ENCODE measurements around the gene HAUS6. TPM values are rescaled to one million over a fixed set of nuclear protein-coding genes. Genes with fewer than 3 reads are reported as not detected.

The HAUS6 gene
- total and polyA plus RNA-seq, 4 donors: 1.9 to 10.1 (median 5.6) TPM

- Histone ChIP-seq H3K27me3 (ENCODE audit: control insufficient read depth in 4 of 4, insufficient read depth in 4 of 4, low read length in 3 of 4) (no peaks in the 10 kb centered on the region), H3K36me3 (ENCODE audit: control insufficient read depth in 4 of 4, insufficient read depth in 3 of 4, low read depth in 1 of 4, low read length in 3 of 4) (peaks cover 5 to 37% (median 17%) of the 10 kb centered on the region in 4 donors), H3K9ac (ENCODE audit: low read depth in 1 of 2, low read length in 2 of 2) (no peak overlapping the region), H3K4me1 (ENCODE audit: control insufficient read depth in 4 of 4, insufficient read depth in 4 of 4, low read length in 3 of 4) (no peaks in the 10 kb centered on the region), H3K9me3 (ENCODE audit: control insufficient read depth in 4 of 4, low read length in 3 of 4) (no peaks in the 10 kb centered on the region), H3K27ac (ENCODE audit: low read depth in 1 of 2, low read length in 2 of 2) (no peak overlapping the region), H3K4me3 (ENCODE audit: low read depth in 1 of 3, low read length in 3 of 3) (no peak overlapping the region)
- TF ChIP-seq, protein P1, sequence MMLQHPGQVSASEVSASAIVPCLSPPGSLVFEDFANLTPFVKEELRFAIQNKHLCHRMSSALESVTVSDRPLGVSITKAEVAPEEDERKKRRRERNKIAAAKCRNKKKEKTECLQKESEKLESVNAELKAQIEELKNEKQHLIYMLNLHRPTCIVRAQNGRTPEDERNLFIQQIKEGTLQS (IDR thresholded peaks at IDR 0.05): no peak
- TF ChIP-seq FOXA2 (IDR thresholded peaks at IDR 0.05) (no peak), HNF4A (conservative IDR thresholded peaks at IDR 0.05) (no peak), YY1 (IDR thresholded peaks at IDR 0.05) (no peak), EGR1 (IDR thresholded peaks at IDR 0.05; ENCODE audit: low read depth in 2 of 2) (no peak), REST (IDR thresholded peaks at IDR 0.05) (no peak), ZBTB33 (IDR thresholded peaks at IDR 0.05) (no peak), SP1 (IDR thresholded peaks at IDR 0.05) (no peak), NR2F2 (IDR thresholded peaks at IDR 0.05) (no peak), FOXA1 (IDR thresholded peaks at IDR 0.05) (no peak), TAF1 (conservative IDR thresholded peaks at IDR 0.05) (no peak), RXRA (IDR thresholded peaks at IDR 0.05) (no peak), RAD21 (IDR thresholded peaks at IDR 0.05) (no peak), MAX (IDR thresholded peaks at IDR 0.05) (no peak), JUND (IDR thresholded peaks at IDR 0.05) (no peak)
- TF ChIP-seq, protein P2, sequence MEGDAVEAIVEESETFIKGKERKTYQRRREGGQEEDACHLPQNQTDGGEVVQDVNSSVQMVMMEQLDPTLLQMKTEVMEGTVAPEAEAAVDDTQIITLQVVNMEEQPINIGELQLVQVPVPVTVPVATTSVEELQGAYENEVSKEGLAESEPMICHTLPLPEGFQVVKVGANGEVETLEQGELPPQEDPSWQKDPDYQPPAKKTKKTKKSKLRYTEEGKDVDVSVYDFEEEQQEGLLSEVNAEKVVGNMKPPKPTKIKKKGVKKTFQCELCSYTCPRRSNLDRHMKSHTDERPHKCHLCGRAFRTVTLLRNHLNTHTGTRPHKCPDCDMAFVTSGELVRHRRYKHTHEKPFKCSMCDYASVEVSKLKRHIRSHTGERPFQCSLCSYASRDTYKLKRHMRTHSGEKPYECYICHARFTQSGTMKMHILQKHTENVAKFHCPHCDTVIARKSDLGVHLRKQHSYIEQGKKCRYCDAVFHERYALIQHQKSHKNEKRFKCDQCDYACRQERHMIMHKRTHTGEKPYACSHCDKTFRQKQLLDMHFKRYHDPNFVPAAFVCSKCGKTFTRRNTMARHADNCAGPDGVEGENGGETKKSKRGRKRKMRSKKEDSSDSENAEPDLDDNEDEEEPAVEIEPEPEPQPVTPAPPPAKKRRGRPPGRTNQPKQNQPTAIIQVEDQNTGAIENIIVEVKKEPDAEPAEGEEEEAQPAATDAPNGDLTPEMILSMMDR (IDR thresholded peaks at IDR 0.05; ENCODE audit: low read depth, low read length, missing input control): no peak
- 84% methylated on average over 1 of the region's 1 CpG for WGBS
- no peak for DNase-seq (ENCODE audit: low spot score)
Measured at GRCh38 chr9:19074836-19075235, 27.9 kb downstream of the HAUS6 start.

DNA sequence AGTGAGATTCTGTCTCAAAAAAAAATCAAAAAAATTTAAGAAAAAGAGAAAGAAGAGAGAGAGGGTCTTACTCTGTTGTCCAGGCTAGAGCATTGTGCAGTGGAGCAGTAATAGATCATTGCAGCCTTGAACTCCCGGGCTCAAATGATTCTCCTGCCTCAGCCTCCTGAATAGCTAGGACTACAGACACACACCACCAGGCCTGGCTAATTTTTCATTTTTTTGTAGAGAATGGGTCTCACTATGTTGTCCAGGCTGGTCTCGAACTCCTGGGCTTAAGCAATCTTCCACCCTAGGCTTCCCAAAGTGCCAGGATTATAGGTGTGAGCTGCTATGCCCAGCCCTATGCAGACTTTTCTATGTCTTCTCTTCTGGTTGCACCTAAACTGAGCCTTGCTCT lies 28.5 kb downstream of the HAUS6 start:
- H3K36me3 ChIP-seq (ENCODE audit: control insufficient read depth in 4 of 4, insufficient read depth in 3 of 4, low read depth in 1 of 4, low read length in 3 of 4): peaks cover 8 to 39% (median 18%) of the 10 kb centered on the region in 4 donors
- WGBS: 97% methylated on average over 2 of the region's 2 CpGs
- H3K4me1 ChIP-seq (ENCODE audit: control insufficient read depth in 4 of 4, insufficient read depth in 4 of 4, low read length in 3 of 4): no peaks in the 10 kb centered on the region
- no peak overlapping the region for H3K4me3 ChIP-seq (ENCODE audit: low read depth in 1 of 3, low read length in 3 of 3)
- DNase-seq (ENCODE audit: low spot score): no peak
- H3K9ac ChIP-seq (ENCODE audit: low read depth in 1 of 2, low read length in 2 of 2): no peak overlapping the region
- TF ChIP-seq GABPA (IDR thresholded peaks at IDR 0.05 in 1 of 2, conservative IDR thresholded peaks at IDR 0.05 in 1 of 2) (no peak), RAD21 (IDR thresholded peaks at IDR 0.05) (no peak)
- H3K27ac ChIP-seq (ENCODE audit: low read depth in 1 of 2, low read length in 2 of 2): no peak overlapping the region
- H3K27me3 ChIP-seq (ENCODE audit: control insufficient read depth in 4 of 4, insufficient read depth in 4 of 4, low read length in 3 of 4): no peaks in the 10 kb centered on the region
- no peaks in the 10 kb centered on the region for H3K9me3 ChIP-seq (ENCODE audit: control insufficient read depth in 4 of 4, low read length in 3 of 4)
